GM18861 (cell line): ENCODE measurements around the gene MOB4.
"Not testable (repeated sequence)": the region's sequence is repeated elsewhere in the genome, so short reads cannot be mapped to it uniquely, and the experiment has no call there.

Source experiments
- ATAC-seq: cut with Tn5 transposase; IDR thresholded peaks from one replicate; pipeline ENCODE4 v1.9.1; 2021; ENCODE audit not compliant: unreplicated experiment

MOB4 gene

DNA sequence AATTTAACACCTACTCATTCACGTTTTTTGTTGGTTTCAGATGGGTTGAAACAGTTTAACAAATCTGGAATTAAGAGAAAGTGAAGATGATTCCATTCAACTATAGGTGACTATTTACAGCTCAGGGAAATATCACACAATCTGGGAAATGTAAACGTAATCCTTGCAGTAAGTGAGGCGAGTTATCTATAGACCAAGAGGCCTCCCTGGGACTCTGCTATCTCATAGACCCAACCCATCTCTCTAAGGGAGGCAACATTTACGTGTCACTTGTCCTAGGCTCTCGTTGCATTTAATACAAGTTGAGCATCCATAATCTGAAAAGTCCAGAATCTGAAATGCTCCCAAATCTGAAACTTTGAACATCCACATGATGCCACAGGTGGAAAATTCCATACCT, 2.0 kb upstream of the MOB4 start:
- ATAC-seq, result no peak

DNA sequence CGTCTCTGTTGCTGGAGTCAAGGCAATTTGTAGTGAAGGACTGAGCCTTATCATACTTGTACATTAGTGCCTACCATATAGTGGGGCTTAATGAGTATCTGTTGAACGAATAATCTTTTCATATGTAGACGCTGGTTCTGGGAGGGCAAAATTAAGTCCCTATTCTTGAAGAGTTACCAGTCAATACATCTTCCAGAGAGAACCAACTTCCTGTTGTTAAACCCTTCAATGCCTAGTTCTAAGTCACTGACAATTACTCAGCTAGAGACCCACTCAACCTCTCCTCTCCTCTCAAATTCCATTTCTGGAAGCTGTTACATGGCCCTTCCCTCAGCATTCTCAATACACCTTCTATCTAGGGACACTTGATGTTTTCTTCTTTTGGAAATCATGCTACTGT, 1.1 kb upstream of the MOB4 start:
- no peak for ATAC-seq

DNA sequence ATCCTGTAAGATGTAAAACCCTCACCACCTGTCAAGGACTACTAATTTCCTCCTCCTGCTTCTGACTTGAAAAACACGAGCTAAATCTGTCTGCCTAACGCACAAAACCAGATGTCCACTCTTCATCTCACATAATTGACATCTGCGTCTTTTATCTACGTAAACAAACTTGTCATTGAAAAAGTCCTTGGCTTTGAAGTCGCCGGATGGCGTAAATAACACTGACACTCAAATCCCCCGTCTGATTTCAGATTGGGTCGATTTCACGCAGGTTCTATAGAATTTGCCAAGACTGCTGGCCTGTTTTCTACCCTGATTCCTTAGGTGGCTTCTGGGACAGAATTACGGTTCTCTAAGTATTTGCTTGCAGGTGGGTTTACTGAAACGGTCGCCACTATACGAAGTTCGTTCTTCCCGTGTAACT, 539 bp upstream of the MOB4 start:
- peak; percentile 13 for ATAC-seq

DNA sequence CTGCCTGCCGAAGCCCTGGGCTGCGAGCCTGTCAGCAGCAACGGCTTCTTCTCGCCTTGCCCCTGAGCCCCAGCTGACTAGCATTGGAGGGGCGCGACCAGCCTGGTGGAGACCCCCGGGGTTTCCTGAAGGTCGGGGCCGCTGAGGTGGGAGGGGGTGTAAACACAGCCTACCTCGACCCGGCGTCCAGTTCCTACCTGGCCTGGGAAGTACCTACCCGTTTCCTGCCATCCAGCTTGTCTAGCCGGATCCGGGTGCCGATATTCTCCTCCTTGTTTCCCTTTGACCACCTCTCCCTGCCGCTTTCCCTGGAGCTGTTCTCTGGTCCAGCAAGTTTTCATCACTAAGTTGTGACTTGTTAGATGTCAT, 511 bp downstream of the MOB4 start:
- ATAC-seq, result no peak

DNA sequence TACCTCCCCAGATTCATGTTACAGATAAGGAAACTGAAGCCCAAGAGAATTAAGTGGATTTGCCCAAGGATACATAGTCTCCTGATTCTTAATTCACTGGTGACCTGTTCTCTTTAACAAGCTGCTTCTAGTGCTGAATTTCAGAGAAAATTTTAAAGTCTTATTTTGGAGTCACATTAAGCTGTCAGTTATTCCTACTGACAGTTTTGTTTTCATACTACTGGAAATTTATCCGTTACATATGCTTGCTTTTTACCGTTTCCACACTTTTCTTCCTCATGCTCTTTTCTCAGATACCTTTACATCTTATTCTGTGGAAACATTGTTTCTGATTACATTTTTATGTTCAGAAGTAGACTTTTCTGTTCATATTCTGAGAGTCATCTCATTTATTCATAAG, 1.3 kb downstream of the MOB4 start:
- ATAC-seq, result no peak

DNA sequence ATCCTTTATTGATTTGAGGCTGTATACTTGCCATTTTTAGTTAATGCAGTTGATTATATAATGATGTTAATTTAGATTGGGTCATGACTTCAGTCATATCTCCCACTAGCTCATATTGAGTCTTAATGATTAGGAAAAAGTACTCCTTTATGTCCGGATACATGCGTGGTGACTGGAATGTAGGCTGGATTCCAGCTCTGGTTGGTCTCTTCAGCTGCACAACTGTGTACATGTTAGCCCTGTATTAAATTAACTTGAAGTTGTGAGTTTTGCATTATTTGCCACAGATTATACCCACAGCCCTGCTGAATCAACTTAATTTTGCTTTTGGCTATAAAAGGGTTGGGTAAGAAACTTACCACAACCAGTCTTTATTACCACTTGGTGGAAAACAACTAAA, 22.5 kb downstream of the MOB4 start:
- ATAC-seq, result no peak

DNA sequence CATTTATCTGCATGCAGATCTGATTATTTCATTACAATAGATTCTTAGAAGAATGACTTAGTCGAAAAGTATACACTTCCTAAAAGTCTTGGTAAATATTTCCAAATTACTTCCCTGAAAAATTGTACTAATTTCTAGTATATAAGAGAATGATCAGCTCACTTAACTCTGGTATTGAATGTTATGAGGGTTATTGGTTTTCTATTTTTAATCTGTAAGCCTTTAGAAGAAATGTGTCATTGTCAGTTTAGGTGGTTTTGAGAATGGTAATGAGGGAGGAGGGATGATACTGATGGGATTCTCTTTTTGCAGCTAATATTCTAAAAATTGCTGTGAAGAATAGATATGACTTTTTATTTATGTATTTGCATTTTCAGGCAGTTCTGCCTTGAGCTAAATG, 23.9 kb downstream of the MOB4 start:
- no peak for ATAC-seq

DNA sequence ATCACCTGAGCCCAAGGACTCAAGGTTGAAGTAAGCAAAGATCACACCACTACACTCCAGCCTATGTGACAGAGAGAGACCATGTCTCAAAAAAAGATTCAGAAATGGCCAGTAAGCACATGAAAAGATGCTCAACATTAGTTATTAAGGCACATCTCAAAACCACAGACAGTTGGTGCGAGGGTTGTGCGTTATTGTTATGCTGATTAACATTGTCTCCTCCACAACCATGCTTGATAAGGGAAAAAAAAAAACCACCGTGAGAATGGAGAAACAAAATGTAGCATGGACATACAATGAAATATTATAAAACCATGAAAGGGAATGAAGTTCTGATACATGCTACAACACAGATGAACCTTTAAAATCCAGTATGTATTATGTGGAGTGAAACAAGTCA, 27.3 kb downstream of the MOB4 start:
- ATAC-seq, result no peak

DNA sequence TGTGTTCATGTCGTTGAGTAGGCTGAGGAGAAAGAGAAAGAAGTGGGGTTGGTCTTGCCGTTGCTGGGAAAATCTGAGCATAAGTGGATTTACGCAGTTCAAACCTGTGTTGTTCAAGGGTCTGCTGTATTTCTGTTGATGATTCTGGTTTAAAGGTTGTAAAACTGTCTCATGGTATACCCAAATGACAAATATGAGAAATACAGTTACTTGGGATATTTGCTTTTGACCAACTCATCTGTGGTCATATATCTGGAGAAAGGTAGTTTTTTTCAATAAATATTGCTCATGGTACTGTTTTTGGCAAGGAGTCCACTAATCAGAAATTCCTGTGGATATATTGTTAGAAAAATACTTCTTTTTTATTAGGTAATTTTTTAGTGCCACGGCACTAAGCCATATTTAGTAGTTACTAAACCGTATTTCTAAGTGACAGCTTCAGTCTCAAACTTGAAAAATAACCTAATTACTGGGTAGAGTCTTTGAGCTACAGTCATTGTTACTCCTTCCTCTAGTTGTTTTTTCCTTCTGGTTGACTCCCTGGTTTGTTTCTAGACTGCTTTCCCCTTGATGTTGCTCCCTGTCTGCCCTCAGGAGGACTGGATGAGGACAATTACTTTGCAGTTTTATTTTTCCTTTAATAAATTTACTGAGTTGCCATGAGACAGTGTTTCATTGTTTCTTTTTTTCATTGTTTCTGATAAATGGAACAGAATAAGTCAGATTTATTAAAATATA, 31.5 kb downstream of the MOB4 start:
- no peak for ATAC-seq

DNA sequence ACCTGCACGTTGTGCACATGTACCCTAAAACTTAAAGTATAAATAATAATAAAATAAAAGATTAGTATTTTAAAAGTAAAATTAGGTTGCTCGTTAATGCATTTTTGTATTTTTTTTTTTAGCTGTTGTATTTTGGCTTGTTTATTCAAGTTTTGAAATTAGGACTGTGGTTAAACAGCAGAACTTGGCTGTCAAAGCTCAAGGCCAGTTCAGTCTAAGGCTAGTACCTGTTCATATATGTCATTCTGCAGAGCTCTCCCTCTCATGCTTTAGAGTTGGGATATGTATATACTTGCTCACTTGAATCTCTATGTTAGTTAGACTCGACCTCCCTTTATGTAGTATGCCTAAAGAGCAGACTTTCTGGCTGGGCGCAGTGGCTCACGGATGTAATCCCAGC, 32.7 kb downstream of the MOB4 start:
- no peak for ATAC-seq

DNA sequence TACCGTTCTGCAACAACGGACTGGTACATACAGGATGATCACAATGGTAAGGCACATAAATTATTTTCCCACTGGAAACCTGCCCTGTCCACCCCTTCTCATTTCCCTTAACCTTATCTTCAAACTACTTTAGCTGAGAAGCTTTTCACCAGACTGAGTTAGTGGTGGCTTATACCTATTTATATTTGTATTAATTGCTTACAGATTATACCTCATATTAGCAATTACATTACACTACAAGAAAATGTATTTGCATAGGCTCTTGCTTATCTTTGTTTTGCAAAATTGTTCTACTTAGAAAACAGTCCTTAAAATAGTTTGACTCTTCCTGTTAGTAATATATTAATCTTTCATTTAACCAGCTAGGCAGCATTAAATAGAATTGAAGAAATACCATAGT, 35.4 kb downstream of the MOB4 start:
- ATAC-seq, result peak; percentile 77

DNA sequence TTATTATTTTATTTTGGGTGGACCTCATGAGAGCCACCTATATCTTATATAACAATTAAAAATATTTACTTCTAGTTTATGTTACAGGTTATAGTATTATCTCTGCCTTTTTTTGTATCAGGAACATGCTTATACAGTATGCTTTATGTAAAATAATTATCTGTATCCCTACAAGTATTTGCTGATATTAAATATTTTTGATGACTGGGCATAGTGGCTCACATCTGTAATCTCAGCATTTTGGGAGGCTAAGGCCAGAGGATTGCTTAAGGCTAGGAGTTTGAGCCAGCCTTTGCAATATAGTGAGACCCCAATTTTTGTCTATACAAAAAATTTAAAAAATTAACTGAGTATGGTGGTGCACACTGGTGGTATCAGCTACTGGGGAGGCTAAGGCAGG, 39.6 kb downstream of the MOB4 start:
- no peak for ATAC-seq

DNA sequence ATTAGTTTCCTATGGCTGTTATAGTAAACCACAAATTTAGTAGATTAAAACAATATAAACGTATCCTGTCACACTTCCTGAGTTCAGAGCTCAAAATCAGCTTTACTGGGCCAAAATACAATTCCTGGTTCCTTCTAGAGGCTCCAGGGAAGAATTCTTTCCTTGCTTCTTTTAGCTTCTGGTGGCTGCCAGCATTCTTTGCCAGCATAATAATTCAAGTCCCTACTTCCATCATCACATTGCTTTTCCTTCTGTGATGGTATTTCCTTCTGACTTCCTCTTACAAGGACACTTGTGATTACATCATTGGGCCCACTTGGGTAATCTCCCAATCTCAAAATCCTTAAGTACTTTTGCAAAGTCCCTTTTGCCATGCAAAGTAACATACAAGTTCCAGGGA, 40.6 kb downstream of the MOB4 start:
- ATAC-seq, result no peak

DNA sequence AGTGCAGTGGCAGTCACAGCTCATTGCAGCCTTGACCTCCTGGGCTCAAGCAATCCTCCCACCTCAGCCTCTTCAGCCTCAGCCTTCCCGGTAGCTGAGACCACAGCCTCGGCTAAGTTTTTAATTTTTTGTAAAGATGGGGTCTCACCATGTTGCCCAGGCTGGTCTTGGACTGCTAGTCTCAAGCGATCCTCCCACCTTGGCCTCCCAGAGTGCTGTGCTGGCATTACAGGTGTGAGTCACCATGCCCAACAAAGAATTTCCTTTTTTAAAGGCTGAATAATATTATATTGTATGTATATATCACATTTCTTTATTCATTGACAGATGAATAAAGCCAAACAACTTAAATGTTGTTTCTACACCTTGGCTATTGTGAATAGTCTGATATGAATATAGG, 42.5 kb downstream of the MOB4 start:
- no peak for ATAC-seq

DNA sequence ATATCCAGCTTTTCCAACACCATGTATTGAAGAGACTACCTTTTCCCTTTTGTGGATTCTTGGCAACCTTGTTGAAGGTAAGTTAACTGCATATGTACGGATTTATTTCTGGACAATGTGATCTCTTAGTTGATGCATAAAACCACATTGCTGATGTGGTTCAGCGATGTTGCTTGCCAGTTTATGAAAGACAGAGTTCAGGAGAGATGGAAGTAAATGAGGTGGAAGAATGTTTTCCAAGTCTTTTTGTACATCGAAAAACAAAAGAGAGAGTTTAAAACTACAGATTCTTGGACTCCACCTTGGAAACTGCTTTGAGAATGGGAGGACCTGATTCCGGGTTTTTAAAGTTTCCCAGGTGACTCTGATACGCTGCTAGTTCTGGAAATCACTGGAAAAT, 43.8 kb downstream of the MOB4 start:
- ATAC-seq, result no peak

DNA sequence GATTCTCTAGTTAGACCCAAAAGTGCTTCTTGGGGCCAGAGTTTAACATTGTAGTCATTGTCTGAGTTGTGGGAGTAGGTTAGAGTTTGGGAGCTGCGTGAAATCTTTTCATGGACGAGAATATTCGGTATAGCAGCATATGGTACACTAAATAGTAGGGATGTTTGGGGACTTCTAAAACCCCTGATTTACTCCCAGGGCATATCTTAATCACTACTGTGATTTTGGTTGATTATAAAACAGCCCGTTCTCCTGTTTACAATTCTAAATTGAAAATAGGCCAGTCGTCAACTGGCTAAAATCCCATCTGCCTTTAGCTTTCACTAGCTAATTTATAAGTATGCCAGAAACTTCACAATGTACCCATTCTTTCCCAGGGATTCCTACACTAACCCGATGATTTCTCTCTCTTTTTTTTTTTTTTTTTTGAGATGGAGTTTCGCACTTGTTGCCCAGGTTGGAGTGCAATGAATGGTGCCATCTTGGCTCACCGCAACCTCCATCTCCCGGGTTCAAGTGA, 44.3 kb downstream of the MOB4 start:
- ATAC-seq, result no peak

DNA sequence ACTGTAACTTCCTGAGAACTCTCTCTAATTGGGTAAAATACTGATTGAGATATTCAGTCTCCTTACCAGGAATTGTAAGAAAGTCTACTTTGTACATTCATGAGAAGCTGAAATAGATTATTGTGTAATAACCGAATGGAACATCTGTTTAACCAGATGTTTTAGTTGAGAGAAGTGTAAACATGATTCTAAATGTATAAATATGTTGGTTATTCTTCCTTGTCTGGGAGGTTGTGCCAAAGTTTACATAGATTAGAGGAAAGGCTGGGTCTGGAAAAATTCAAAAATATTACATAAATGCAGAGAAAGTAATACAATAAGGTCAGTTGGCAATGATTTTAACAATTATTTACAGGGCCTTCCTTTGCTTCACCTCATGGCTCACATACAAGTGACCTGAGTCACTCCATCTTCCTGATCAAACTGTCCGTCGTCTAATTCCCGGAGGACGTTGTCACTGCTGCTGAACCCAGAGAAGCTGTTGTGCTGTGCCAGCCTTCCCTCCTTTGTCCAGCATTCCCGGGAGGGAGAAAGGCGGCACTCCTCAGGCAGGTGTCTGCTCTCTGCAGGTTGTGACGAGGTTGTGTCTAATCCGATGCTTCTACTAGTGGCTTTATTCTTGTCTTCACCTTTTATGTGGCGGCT, 55.9 kb downstream of the MOB4 start:
- no peak for ATAC-seq

DNA sequence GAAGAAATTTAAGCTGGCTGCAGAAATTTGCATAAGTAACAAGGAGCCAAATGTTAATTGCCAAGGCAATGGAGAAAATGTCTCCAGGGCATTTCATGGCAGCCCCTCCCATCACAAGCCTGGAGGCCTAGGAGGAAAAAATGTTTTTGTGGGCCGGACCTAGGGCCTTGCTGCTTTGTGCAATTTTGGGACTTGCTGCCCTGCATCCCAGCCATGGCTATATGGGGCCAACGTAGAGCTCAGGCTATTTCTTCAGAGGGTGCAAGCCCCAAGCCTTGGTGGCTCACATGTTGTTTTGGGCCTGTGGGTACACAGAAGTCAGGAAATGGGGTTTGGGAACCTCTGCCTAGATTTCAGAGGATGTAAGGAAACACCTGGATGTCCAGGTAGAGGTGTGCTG, 57.7 kb downstream of the MOB4 start:
- ATAC-seq, result no peak

DNA sequence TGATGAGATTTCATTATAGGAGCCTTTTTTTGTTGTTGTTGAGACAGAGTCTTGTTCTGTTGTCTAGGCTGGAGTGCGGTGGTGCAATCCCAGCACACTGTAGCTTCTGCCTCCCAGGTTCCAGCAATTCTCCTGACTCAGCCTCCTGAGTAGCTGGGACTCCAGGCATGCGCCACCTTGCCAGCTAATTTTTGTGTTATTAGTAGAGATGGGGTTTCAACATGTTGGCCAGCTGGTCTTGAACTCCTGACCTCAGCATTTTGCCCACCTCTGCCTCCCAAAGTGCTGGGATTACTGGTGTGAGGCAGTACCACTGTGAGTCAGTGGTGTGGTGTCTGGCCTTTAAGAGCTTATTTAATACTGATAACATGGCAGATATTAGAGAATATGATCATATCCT, 60.1 kb downstream of the MOB4 start:
- no peak for ATAC-seq

DNA sequence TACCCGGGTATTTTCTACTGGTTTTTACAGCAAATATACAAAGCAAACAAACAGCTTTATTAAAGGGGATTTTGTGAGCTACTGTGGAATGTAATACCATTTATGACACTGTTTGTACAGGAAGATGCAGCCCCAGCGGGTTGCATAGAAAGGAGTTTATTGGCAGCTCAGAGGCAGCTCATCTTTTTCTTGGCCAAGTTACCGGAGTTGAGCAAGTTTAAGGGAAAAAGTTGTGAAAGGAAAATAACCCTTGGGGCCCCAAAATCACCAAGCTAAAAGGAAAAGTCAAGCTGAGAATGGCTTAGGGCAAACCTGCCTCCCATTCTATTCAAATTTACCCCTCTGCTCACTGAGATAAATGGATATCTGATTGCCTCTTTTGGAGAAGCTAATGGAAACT, 60.8 kb downstream of the MOB4 start:
- ATAC-seq, result no peak

DNA sequence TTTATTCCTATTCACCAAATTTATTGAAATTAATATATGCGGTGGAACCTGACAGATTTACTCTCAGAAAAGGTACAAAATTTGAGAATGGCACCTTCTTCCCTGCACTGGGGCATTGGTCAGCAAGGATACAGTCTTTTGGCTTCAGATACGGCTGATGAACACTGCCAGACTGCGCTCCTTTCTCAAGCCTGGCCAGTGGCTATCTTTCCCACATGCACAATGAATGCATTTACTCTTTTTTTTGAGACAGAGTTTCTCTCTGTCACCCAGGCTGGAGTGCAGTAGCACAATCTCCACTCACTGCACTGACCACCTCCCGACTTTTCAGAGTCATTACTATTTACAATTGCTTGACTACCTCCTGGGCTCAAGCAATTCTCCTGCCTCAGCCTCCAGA, 61.6 kb downstream of the MOB4 start:
- no peak for ATAC-seq

DNA sequence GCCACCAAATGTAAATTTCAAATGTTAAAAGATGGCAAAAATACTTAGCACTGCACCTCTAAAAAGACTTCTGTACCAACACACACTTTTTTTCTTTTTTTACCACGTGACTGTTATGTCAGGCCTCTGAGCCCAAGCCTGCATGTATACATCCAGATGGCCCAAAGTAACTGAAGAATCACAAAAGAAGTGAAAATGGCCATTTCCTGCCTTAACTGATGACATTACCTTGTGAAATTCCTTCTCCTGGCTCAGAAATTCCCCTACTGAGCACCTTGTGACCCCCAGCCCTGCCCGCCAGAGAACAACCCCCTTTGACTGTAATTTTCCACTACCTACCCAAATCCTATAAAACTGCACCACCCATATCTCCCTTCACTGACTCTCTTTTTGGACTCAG, 62.4 kb downstream of the MOB4 start:
- not testable (repeated sequence) for ATAC-seq

DNA sequence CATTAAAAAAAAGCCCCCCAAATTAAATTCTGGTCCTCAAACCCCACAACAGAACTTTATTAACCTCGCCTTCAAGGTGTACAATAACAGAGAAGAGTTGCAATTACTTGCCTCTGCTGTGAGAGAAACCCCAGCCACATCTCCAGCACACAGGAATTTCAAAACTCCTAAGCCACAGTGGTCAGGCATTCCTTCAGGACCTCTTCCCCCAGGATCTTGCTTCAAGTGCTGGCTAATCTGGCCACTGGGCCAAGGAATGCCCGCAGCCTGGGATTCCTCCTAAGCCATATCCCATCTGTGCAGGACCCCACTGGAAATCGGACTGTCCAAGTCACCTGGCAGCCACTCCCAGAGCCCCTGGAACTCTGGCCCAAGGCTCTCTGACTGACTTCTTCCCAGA, 64.3 kb downstream of the MOB4 start:
- not testable (repeated sequence) for ATAC-seq
